Measurements from ENCODE around the gene RALGPS1. TPM values are rescaled to one million over a fixed set of nuclear protein-coding genes. Genes with fewer than 3 reads are reported as not detected.

RALGPS1 gene
- total RNA-seq, 2 donors from 2014 or later: 7.6 to 18.5 TPM

- no peak for TF ChIP-seq CTCF (IDR thresholded peaks at IDR 0.05)
- peaks cover 0 to 26% of the 10 kb centered on the region in 2 donors for H3K4me1 ChIP-seq (ENCODE audit: control insufficient read depth in 1 of 2, low read depth in 2 of 2)
Measured at GRCh38 chr9:127102176-127102575, 187.6 kb downstream of the RALGPS1 start.

DNA sequence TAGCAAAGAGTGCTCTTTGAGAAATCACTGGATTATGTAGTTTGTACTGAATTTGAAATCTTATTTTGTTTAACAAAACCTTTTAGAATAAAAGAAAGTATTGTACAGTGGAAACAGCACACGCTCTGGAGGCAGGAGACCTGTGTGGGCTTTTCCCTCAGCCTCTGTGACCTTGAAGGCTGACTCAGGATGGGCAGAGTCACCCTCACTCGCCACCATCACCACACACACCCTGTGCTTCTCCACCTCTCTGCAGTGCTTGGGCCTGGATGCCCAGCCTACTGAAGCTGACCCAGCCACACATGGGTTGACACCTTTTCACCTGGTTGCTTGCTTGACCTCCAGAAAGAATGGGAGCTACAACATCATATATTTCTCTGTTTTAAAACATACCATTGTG, 188.2 kb downstream of the RALGPS1 start:
- no peaks in the 10 kb centered on the region for H3K27me3 ChIP-seq (replicated peaks; ENCODE audit: insufficient read depth)
- ATAC-seq (ENCODE audit: insufficient number of reproducible peaks, low FRiP score, low read depth): no peak
- peaks cover 0 to 32% of the 10 kb centered on the region in 2 donors for H3K4me1 ChIP-seq (ENCODE audit: control insufficient read depth in 1 of 2, low read depth in 2 of 2)
- H3K4me3 ChIP-seq: no peak overlapping the region
- no peak overlapping the region for H3K27ac ChIP-seq
- H3K9me3 ChIP-seq: no peaks in the 10 kb centered on the region
- no peaks in the 10 kb centered on the region for H3K36me3 ChIP-seq
- no peak for DNase-seq (ENCODE audit: low spot score)
- TF ChIP-seq CTCF (IDR thresholded peaks at IDR 0.05): no peak

More at GRCh38 chr9:127102176-127102575, 187.6 kb downstream of the RALGPS1 start:
- Histone ChIP-seq H3K27me3 (replicated peaks; ENCODE audit: insufficient read depth) (no peaks in the 10 kb centered on the region), H3K4me3 (no peak overlapping the region), H3K9me3 (no peaks in the 10 kb centered on the region), H3K27ac (no peak overlapping the region), H3K36me3 (no peaks in the 10 kb centered on the region)
- DNase-seq (ENCODE audit: low spot score) (no peak), ATAC-seq (ENCODE audit: insufficient number of reproducible peaks, low FRiP score, low read depth) (no peak)

GRCh38 chr9:127104581-127105311, 190.2 kb downstream of the RALGPS1 start:
- Histone ChIP-seq H3K4me3 (no peak overlapping the region), H3K27me3 (replicated peaks; ENCODE audit: insufficient read depth) (no peaks in the 10 kb centered on the region), H3K36me3 (no peaks in the 10 kb centered on the region), H3K4me1 (ENCODE audit: control insufficient read depth in 1 of 2, low read depth in 2 of 2) (peaks cover 0 to 22% of the 10 kb centered on the region in 2 donors), H3K27ac (no peak overlapping the region), H3K9me3 (no peaks in the 10 kb centered on the region)
- TF ChIP-seq CTCF (IDR thresholded peaks at IDR 0.05): no peak
- ATAC-seq (ENCODE audit: insufficient number of reproducible peaks, low FRiP score, low read depth): no peak
- no peak for DNase-seq (ENCODE audit: low spot score)

- Histone ChIP-seq H3K4me3 (no peak overlapping the region), H3K27ac (no peak overlapping the region), H3K9me3 (no peaks in the 10 kb centered on the region), H3K36me3 (no peaks in the 10 kb centered on the region), H3K27me3 (replicated peaks; ENCODE audit: insufficient read depth) (no peaks in the 10 kb centered on the region), H3K4me1 (ENCODE audit: control insufficient read depth in 1 of 2, low read depth in 2 of 2) (peaks cover 0 to 16% of the 10 kb centered on the region in 2 donors)
- ATAC-seq (ENCODE audit: insufficient number of reproducible peaks, low FRiP score, low read depth) (no peak), DNase-seq (ENCODE audit: low spot score) (no peak)
- no peak for TF ChIP-seq CTCF (IDR thresholded peaks at IDR 0.05)
Measured at GRCh38 chr9:127105805-127106465, 191.4 kb downstream of the RALGPS1 start.

DNA sequence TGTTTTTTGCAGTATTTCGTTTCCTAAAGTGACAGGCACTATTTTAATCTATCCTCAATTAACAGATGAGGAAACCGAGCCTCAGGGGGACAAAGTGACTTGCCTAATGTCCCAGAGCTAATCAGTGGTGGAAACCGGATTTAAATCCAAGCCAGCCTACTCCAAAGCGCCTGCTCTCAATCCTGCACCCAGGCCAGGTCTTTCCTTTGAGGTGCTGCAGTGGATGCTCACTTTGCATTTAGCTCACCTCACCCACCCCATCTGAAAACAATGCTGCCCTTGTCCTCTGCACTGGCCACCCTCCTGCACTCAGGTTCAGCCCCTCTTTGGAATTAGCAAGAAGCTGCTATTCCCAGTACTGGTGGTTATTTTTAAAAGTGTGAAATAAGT, 191.9 kb downstream of the RALGPS1 start:
- DNase-seq (ENCODE audit: low spot score): no peak
- Histone ChIP-seq H3K36me3 (no peaks in the 10 kb centered on the region), H3K4me1 (ENCODE audit: control insufficient read depth in 1 of 2, low read depth in 2 of 2) (peaks cover 0 to 16% of the 10 kb centered on the region in 2 donors), H3K4me3 (no peak overlapping the region), H3K27me3 (replicated peaks; ENCODE audit: insufficient read depth) (no peaks in the 10 kb centered on the region), H3K9me3 (no peaks in the 10 kb centered on the region), H3K27ac (no peak overlapping the region)
- ATAC-seq (ENCODE audit: insufficient number of reproducible peaks, low FRiP score, low read depth): no peak
- TF ChIP-seq CTCF (IDR thresholded peaks at IDR 0.05): no peak
